Measurements from ENCODE around the gene GRM4.

The GRM4 gene

DNA sequence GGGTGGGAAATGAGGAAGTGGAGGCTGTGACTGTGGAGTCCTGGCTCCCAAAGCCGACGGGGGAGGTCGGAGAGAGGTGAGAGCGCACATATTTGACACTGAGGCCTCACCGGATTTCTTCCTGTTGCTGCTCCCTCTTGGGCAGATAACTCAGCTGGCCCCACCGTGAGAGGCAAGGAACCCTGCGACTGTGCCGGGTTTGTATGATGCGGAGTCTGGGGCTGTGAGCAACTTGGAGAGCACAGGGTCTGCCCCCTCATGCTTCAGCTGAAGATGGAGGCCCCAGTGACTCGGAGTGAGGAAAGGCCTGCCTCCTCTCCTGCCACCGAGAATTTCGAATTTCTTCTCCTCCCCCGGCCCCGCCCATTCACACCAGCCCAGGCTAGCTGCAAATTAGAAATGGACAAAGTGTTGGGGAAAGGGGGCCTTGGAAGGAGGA, 160.6 kb downstream of the GRM4 start:
- no peak for DNase-seq (ENCODE audit: low read depth)
- H3K4me3 ChIP-seq (ENCODE audit: control insufficient read depth, low read depth, low read length), result no peak overlapping the region
- TF ChIP-seq, protein P1, sequence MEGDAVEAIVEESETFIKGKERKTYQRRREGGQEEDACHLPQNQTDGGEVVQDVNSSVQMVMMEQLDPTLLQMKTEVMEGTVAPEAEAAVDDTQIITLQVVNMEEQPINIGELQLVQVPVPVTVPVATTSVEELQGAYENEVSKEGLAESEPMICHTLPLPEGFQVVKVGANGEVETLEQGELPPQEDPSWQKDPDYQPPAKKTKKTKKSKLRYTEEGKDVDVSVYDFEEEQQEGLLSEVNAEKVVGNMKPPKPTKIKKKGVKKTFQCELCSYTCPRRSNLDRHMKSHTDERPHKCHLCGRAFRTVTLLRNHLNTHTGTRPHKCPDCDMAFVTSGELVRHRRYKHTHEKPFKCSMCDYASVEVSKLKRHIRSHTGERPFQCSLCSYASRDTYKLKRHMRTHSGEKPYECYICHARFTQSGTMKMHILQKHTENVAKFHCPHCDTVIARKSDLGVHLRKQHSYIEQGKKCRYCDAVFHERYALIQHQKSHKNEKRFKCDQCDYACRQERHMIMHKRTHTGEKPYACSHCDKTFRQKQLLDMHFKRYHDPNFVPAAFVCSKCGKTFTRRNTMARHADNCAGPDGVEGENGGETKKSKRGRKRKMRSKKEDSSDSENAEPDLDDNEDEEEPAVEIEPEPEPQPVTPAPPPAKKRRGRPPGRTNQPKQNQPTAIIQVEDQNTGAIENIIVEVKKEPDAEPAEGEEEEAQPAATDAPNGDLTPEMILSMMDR (IDR thresholded peaks at IDR 0.05; ENCODE audit: control insufficient read depth, insufficient read depth, low read depth, low read length, missing control alignments), result no peak

DNA sequence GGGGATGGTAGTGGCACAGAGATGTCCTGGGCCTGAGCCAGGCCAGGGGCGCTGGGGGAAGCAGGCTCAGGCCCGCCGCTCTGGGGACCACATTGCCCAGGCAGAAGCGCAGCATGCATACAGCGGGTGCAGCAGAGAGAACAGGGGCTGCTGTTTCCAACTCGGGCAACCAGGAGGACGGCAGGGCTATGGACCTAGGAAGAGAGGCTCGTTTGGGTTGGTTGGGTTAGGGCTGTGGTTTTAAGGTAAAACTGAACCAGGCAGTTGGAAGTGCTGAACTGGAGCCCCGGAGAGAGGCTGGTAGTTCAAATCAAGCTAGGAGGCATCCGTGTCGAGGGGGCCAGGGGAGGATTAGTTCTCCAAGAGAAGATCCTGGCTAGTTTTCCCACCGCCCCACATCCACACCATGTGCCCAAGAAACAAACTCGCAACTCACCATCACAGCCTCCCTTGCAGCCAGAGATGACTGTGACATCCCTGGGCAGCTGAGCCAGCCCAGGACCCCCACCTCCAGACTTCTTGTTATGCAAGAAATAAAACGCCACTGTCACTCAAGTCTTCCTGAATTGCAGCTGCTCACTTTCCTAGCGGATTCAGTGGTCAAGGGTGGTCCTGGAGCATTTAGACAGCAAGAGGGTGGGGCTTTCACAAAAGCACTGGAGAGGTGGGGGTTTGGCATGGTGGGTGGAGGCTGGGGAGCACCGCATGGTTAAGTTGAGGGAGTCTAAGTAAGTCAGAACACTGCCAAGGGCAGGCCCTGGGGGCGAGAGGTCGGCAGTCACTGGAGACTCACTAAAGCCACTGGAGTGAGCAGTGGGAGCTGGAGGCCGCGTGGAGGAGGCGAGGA, 161.2 kb downstream of the GRM4 start:
- no peak for DNase-seq (ENCODE audit: low read depth)
- TF ChIP-seq, protein P1 (IDR thresholded peaks at IDR 0.05; ENCODE audit: control insufficient read depth, insufficient read depth, low read depth, low read length, missing control alignments), result no peak

DNA sequence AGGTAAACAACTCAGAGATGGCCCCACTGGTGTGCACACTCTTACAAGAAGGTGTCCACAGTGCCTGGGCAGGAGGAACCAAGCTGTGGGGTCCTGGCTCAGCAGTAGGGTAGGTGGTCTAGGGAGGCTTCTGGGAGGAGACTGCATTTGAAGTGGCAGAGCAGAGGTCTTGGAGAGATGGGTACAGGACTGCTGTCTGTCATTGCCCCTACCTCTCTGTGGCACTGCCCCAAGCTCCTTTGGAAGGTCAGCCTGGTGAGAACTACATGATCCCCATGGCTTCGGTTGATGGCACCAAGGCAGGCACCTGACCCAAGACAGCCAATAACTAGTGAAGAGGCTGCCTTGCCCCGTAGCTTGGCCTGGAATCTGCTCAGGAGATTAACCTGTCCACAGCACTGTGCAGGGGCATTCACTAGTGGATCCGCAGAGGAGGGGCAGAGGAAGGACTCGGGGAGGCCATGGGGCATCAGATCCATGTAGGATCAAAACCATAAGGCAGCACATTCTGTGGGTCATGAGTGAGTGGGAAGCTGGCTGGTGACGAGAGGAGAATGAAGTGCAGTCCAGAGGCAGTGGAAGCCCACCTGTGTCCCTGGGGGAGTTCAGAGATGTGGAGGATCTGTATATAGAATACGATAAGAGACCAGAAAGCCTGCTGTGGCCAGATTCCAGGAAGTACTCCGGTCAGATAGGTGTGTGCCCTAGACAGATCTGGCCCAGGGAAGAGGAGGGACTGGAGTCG, 162.0 kb downstream of the GRM4 start:
- no peak for DNase-seq (ENCODE audit: low read depth)
- H3K4me3 ChIP-seq (ENCODE audit: control insufficient read depth, low read depth, low read length), result no peak overlapping the region
- TF ChIP-seq, protein P1 (IDR thresholded peaks at IDR 0.05; ENCODE audit: control insufficient read depth, insufficient read depth, low read depth, low read length, missing control alignments), result no peak

More for the DNA sequence above, 161.2 kb downstream of the GRM4 start:
- no peak overlapping the region for H3K4me3 ChIP-seq (ENCODE audit: control insufficient read depth, low read depth, low read length)

DNA sequence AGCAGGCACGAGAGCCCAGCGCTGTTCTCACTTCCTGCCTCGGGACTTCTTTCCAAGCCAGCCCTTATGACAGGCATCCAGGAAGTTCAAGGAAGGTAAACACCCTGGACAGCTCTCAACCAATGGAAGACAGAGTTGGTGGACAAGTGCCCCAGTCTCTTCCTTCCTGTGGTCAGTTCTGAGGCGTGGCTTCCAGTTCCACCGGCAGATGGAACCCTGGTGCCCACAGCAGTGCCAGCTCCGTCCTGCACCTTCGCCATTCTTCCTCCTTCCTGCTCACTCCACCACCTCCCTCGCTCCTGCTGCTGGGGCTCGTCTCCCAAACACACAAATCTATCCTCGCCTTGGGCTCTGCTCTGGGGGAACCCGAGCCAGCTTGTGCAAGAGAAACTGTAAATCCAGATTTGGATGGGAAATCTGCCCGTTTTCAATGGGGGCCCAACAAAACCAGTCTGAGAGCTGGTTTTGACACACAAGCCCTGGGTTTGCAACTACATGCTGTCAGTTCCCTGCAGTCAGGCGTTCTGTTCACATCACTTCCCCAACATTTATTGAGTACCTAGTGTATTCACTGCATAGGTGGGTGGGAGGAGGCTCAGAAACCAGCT, 162.7 kb downstream of the GRM4 start:
- TF ChIP-seq, protein P1 (IDR thresholded peaks at IDR 0.05; ENCODE audit: control insufficient read depth, insufficient read depth, low read depth, low read length, missing control alignments), result peak; percentile 10
- H3K4me3 ChIP-seq (ENCODE audit: control insufficient read depth, low read depth, low read length), result no peak overlapping the region
- DNase-seq (ENCODE audit: low read depth), result no peak

DNA sequence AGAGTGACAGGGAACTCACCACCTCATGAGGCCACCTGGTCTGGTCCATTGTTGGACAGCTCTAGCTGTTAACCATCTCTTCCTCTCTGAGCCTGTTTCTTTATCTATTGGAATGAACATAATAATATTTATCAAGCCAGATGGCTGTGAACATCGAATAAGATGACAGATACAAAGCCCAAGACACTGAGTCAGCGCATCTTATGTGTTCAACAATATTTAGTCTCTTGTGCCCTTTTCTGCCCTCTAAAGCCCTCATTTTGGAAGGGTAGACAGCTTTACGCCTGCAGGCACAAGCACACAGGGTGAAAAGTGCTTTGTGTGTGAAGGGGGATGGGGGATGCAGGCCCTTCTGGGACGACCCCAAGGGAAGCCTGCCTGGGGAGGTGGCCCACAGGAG, 164.0 kb downstream of the GRM4 start:
- TF ChIP-seq, protein P1 (IDR thresholded peaks at IDR 0.05; ENCODE audit: control insufficient read depth, insufficient read depth, low read depth, low read length, missing control alignments), result no peak
- DNase-seq (ENCODE audit: low read depth), result no peak
- no peak overlapping the region for H3K4me3 ChIP-seq (ENCODE audit: control insufficient read depth, low read depth, low read length)

DNA sequence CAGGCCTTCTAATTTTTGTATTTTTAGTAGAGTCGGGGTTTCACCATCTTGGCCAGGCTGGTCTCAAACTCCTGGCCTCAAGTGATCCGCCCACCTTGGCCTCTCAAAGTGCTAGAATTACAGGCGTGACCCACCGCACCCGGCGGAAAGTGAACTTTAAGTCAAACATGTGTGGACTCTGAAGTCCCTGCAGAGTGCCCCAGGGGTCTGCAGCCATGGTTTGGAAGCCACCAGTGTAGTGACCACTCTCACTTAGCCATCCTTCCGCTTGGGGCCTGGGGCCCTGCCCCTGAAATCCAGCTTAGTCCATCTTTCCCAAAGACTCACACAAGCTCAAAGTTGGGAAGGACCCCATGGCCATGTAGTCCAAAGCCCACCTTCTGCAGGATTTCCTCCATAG, 164.5 kb downstream of the GRM4 start:
- DNase-seq (ENCODE audit: low read depth), result no peak
- H3K4me3 ChIP-seq (ENCODE audit: control insufficient read depth, low read depth, low read length), result no peak overlapping the region
- TF ChIP-seq, protein P1 (IDR thresholded peaks at IDR 0.05; ENCODE audit: control insufficient read depth, insufficient read depth, low read depth, low read length, missing control alignments), result no peak
